Smooth muscle cell (in vitro differentiated cells): ENCODE data around the gene MYO5B. TPM values are rescaled to one million over a fixed set of nuclear protein-coding genes. Genes with fewer than 3 reads are reported as not detected.
"Not testable (repeated sequence)": the region's sequence is repeated elsewhere in the genome, so short reads cannot be mapped to it uniquely, and the experiment has no call there.

ENCODE experiments used
- DNase-seq: peaks from one replicate; lab custom pipeline; 2025; ENCODE audit not compliant: unreplicated experiment; lab: John Stamatoyannopoulos, UW
- H2AFZ ChIP-seq: fragments of 200-600 bp; sonication (generic); 2 replicates; pipeline ENCODE4 v1.6.0; 2016; ENCODE audit warnings: antibody characterized with exemption, low read depth, mild to moderate bottlenecking
- H3F3A ChIP-seq: fragments of 200-600 bp; sonication (generic); 2 replicates; pipeline ENCODE4 v1.6.0; 2017; ENCODE audit warnings: antibody characterized with exemption, low read depth
- H3K27ac ChIP-seq: fragments of 200-600 bp; sonication (generic); 2 replicates; pipeline ENCODE4 v1.5.1; 2016; ENCODE audit warnings: low read depth, mild to moderate bottlenecking
- H3K27me3 ChIP-seq: fragments of 200-600 bp; sonication (generic); 2 replicates; pipeline ENCODE4 v1.6.1; 2016; ENCODE audit warnings: low read depth, mild to moderate bottlenecking
- H3K36me3 ChIP-seq: fragments of 200-600 bp; sonication (generic); 2 replicates; pipeline ENCODE4 v1.5.1; 2016; ENCODE audit warnings: low read depth
- H3K4me1 ChIP-seq: fragments of 200-600 bp; sonication (generic); 2 replicates; pipeline ENCODE4 v1.5.1; 2016; ENCODE audit warnings: low read depth
- H3K4me2 ChIP-seq: fragments of 200-600 bp; sonication (generic); 2 replicates; pipeline ENCODE4 v1.6.0; 2016; ENCODE audit warnings: mild to moderate bottlenecking
- H3K4me3 ChIP-seq: fragments of 200-600 bp; sonication (generic); 2 replicates; pipeline ENCODE4 v1.5.1; 2016; ENCODE audit warnings: mild to moderate bottlenecking
- H3K79me2 ChIP-seq: fragments of 200-600 bp; sonication (generic); 2 replicates; pipeline ENCODE4 v1.6.0; 2016; ENCODE audit warnings: low read depth, mild to moderate bottlenecking
- H3K9ac ChIP-seq: fragments of 200-600 bp; sonication (generic); 2 replicates; pipeline ENCODE4 v1.6.0; 2016; ENCODE audit warnings: low read depth
- H3K9me3 ChIP-seq: fragments of 200-600 bp; sonication (generic); replicated peaks from 2 replicates; pipeline ENCODE4 v1.5.1; 2016; ENCODE audit warnings: low read depth
- H4K20me1 ChIP-seq: fragments of 200-600 bp; sonication (generic); 2 replicates; pipeline ENCODE4 v1.6.0; 2016; ENCODE audit warnings: low read depth
- WGBS: methylation state at CpG from one replicate; pipeline ENCODE4 v1.1.7; 2016; ENCODE audit warnings: low lambda C conversion rate; 5-methylcytosine and 5-hydroxymethylcytosine counted together
- polyA plus RNA-seq: library from polyadenylated mRNA; unstranded; fragments of >200 nt; fragmentation: Nextera tagmentation; extraction: Ambion mirVana; gene quantifications from 2 replicates; pipeline ENCODE4 v1.2.1, GENCODE V29; 2016
- total RNA-seq: library from RNA; depleted of rRNA; stranded (reverse); fragments of >200 nt; gene quantifications from 2 replicates; pipeline ENCODE4 v1.2.3, GENCODE V29; 2014
- TF ChIP-seq, protein P1 (sequence below): fragments of 200-600 bp; sonication (generic); IDR thresholded peaks from 2 replicates; pipeline ENCODE4 v1.5.1; 2017; ENCODE audit warnings: borderline replicate concordance, mild to moderate bottlenecking, antibody characterized with exemption; ENCODE audit not compliant: insufficient read depth, poor library complexity, severe bottlenecking

MYO5B gene
- total RNA-seq (11.2 and 25.3 TPM in 2 replicates), polyA plus RNA-seq (1.7 and 8.2 TPM in 2 replicates)

DNA sequence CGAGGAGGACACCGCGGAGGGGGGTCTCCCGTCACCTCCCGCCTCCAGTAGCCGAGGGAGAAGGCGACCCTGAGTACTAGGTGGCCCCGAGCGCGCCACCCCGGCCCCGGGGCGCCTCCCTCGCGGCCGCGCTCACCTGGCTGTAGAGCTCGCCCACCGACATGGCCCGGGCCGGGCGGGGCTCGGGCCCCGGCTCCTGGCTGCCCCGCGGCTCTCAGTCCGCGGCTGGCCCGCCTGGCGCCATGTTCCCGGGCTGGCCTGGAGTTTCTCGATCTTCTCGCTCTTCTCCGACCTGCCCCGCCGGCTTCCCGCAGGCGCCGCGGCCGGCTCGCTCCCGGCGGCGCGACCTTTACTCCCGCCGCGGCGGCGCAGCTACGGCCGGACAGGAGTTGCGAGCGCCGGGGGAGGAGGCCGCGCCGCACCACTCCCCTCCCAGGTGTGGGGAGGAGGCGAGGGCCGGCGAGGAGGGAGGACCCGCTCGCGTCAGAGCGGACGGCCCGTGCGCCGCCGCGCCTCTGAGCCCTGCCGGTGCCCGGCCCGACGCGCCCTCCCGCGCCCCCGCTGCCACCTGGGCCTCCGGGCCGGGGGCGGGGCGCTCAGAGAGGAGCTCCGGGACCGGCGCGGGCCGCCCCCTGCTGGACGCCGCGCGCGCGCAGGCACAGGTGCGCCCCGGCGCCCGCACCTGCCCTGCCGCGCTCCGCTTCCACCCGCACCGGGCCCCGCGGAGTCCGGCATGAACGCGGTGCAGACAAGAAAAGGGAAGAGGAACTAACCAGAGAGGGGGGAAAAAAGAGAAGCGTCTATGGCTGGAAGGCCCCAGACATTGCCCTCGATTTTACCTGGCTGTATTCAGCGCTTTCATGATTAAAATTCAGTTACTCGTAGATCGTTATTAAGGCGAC, at the start of gene MYO5B:
MYO5B (minus strand) TSS at position 517 of the 902 bp plus-strand sequence; CDS start at position 163, 354 bp downstream.
- H3K9me3 ChIP-seq, result no peaks in the 10 kb centered on the region
- H3K27ac ChIP-seq, result no peak within 1 kb of the TSS
- H2AFZ ChIP-seq, result peak within 1 kb of the TSS; percentile 77
- H3K36me3 ChIP-seq, result no peaks in the 10 kb centered on the region
- peak within 1 kb of the TSS; percentile 43 for H3K9ac ChIP-seq
- peak within 1 kb of the TSS; percentile 92 for H3K4me2 ChIP-seq
- TF ChIP-seq, protein P1, sequence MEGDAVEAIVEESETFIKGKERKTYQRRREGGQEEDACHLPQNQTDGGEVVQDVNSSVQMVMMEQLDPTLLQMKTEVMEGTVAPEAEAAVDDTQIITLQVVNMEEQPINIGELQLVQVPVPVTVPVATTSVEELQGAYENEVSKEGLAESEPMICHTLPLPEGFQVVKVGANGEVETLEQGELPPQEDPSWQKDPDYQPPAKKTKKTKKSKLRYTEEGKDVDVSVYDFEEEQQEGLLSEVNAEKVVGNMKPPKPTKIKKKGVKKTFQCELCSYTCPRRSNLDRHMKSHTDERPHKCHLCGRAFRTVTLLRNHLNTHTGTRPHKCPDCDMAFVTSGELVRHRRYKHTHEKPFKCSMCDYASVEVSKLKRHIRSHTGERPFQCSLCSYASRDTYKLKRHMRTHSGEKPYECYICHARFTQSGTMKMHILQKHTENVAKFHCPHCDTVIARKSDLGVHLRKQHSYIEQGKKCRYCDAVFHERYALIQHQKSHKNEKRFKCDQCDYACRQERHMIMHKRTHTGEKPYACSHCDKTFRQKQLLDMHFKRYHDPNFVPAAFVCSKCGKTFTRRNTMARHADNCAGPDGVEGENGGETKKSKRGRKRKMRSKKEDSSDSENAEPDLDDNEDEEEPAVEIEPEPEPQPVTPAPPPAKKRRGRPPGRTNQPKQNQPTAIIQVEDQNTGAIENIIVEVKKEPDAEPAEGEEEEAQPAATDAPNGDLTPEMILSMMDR, result peak; percentile 36
- H3F3A ChIP-seq, result no peaks in the 10 kb centered on the region
- WGBS, result 2% methylated on average over 71 of the region's 115 CpGs
- no peak for DNase-seq
- H3K4me3 ChIP-seq, result peak within 1 kb of the TSS; percentile 69
- H4K20me1 ChIP-seq, result no peaks in the 10 kb centered on the region
- peaks cover 77% of the 10 kb centered on the region for H3K27me3 ChIP-seq
- H3K79me2 ChIP-seq, result no peaks in the 10 kb centered on the region
- H3K4me1 ChIP-seq, result peaks cover 9% of the 10 kb centered on the region

DNA sequence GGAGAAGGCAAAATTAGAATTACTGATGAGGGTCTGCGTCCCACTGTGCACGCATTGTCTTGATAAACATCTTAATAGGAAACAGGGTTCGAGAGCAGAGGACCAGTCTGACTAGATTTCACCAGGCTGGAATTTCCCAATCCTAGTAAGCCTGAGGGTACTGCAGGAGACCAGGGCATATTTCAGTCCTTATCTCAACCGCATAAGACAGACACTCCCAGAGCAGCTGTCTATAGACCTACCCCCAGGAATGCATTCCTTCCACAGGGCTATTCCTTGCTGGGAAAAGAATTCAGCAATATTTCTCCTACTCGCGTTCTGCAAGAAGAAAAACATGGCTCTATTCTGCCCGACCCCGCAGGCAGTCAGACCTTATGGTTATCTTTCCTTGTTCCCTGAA, 46.8 kb upstream of the MYO5B start:
- H3K9me3 ChIP-seq, H3K9ac ChIP-seq, H3K27me3 ChIP-seq, DNase-seq, H3K36me3 ChIP-seq, H2AFZ ChIP-seq, H3F3A ChIP-seq, H3K4me2 ChIP-seq, H3K27ac ChIP-seq, H3K79me2 ChIP-seq, H3K4me1 ChIP-seq, H4K20me1 ChIP-seq, H3K4me3 ChIP-seq: not testable (repeated sequence)
- 77% methylated on average over 8 of the region's 8 CpGs for WGBS

DNA sequence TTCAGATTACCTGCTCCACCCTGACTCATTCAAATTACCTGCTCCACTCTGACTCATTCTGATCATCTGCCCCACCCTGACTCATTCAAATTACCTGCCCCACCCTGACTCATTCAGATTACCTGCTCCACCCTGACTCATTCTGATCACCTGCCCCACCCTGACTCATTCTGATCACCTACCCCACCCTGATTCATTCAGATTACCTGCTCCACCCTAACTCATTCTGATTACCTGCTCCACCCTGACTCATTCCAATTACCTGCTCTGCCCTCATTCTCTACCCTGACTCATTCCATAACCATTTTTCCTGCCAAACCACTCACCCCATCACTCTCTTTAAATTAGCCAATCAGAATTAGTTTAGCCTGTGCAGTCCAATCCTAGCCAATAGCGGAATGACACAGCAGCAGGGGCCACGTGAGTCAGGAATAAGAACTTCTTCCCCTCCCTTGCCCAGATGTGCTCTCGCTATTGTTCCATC, 45.2 kb upstream of the MYO5B start:
- Histone ChIP-seq H3K4me1 (no peaks in the 10 kb centered on the region), H3K79me2 (no peaks in the 10 kb centered on the region), H3K36me3 (no peaks in the 10 kb centered on the region), H4K20me1 (no peaks in the 10 kb centered on the region), H2AFZ (no peak overlapping the region), H3K27ac (peak overlapping the region; percentile 63), H3K4me3 (no peak overlapping the region), H3K27me3 (no peaks in the 10 kb centered on the region), H3F3A (no peaks in the 10 kb centered on the region), H3K9ac (no peak overlapping the region), H3K4me2 (no peak overlapping the region), H3K9me3 (no peaks in the 10 kb centered on the region)
- TF ChIP-seq, protein P1, result no peak
- DNase-seq, result no peak
- WGBS, result 97% methylated on average over 3 of the region's 3 CpGs

DNA sequence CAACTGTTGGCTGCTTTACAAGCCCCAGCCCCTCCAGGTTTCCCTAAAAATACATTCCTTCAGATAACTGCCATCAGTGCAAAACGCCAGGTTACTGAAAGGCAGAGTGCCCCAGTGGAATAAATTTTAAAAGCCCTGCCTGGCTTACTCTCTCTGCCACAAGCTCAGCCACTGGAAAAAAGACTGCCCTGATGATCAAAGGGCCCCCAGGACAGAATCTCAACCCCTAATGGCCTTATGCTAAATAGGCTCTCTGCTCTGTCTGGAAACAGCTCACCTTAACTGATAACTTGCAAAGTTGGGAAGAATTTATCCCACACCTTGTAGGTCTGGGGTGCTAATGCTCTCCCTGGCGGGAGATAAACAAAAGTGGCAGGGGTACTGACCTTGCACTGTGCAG, 37.5 kb upstream of the MYO5B start:
- Histone ChIP-seq H3K4me1 (no peaks in the 10 kb centered on the region), H2AFZ (no peak overlapping the region), H3K9ac (no peak overlapping the region), H3F3A (no peaks in the 10 kb centered on the region), H3K9me3 (no peaks in the 10 kb centered on the region), H3K27me3 (no peaks in the 10 kb centered on the region), H3K27ac (no peak overlapping the region), H3K36me3 (no peaks in the 10 kb centered on the region), H4K20me1 (no peaks in the 10 kb centered on the region), H3K79me2 (no peaks in the 10 kb centered on the region), H3K4me3 (no peak overlapping the region), H3K4me2 (no peak overlapping the region)
- TF ChIP-seq, protein P1, result no peak
- WGBS, result 26% methylated on average over 2 of the region's 2 CpGs
- no peak for DNase-seq
